Neutrophil (primary cell): ENCODE measurements around the gene TPD52L2.

Source experiments
- H3K27ac ChIP-seq: fragments of 200-600 bp; sonication (generic); 2 replicates; pipeline ENCODE4 v1.5.1; 2016; ENCODE audit warnings: mild to moderate bottlenecking, moderate library complexity
- H3K27me3 ChIP-seq: fragments of 200-600 bp; sonication (generic); 2 replicates; pipeline ENCODE4 v1.6.0; 2016; ENCODE audit warnings: mild to moderate bottlenecking
- H3K36me3 ChIP-seq: fragments of 200-600 bp; sonication (generic); 2 replicates; pipeline ENCODE4 v1.5.1; 2017
- H3K4me1 ChIP-seq, 2 experiments: fragments of 200-600 bp in 1 of 2; sonication (generic) in 1 of 2; 1 replicate in 1 of 2; 2 replicates in 1 of 2; pipeline versions ENCODE4 v1.5.1 to v1.6.1; 2013 to 2016; ENCODE audit warnings: low read depth in 1 of 2, low read length in 1 of 2, mild to moderate bottlenecking in 1 of 2, moderate library complexity in 1 of 2; ENCODE audit not compliant: control insufficient read depth in 1 of 2, insufficient read depth in 1 of 2
- H3K4me3 ChIP-seq, 2 experiments: fragments of 200-600 bp in 1 of 2; sonication (generic) in 1 of 2; 1 replicate in 1 of 2; 2 replicates in 1 of 2; pipeline ENCODE4 v1.5.1; 2013 to 2016; ENCODE audit warnings: low read depth in 1 of 2, low read length in 1 of 2, mild to moderate bottlenecking in 1 of 2, moderate library complexity in 1 of 2
- H3K9me3 ChIP-seq: fragments of 200-600 bp; sonication (generic); 2 replicates; pipeline ENCODE4 v1.5.1; 2016
- CTCF ChIP-seq: fragments of 200-600 bp; sonication (generic); IDR thresholded peaks from 2 replicates; pipeline ENCODE4 v1.5.1; 2016; ENCODE audit warnings: antibody characterized with exemption

TPD52L2 gene

DNA sequence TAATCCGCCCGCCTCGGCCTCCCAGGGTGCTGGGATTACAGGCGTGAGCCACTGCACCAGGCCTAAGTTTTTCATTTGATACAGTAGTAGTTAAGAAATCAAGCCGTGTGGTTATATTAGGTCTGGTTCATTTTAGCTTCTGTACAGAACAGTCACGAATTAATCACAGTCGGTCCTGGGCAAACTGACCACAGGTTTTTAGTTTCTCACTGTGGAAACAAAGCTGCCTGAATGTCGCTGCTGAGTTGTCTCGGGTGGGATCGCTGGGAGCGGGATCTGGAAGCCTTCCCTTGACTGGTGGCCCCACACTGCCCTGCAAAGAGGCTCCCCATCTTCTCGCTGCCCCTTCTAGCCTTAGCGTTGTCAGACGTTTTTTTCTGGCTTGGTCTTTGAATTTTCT is 72.5 kb downstream of the TPD52L2 start:
- H3K4me3 ChIP-seq = no peak overlapping the region
- H3K36me3 ChIP-seq = peaks cover 87% of the 10 kb centered on the region
- peaks cover 27 to 41% of the 10 kb centered on the region in 2 experiments for H3K4me1 ChIP-seq
- no peak for TF ChIP-seq CTCF
- H3K27ac ChIP-seq = peak overlapping the region; percentile 20
- no peaks in the 10 kb centered on the region for H3K9me3 ChIP-seq
- H3K27me3 ChIP-seq = no peaks in the 10 kb centered on the region

- Histone ChIP-seq H3K27ac (peak overlapping the region; percentile 83), H3K36me3 (peaks cover 87% of the 10 kb centered on the region), H3K27me3 (no peaks in the 10 kb centered on the region), H3K4me3 (no peak overlapping the region), H3K9me3 (no peaks in the 10 kb centered on the region), H3K4me1 (peaks cover 40 to 53% of the 10 kb centered on the region in 2 experiments)
- TF ChIP-seq CTCF = no peak
Observed at GRCh38 chr20:63939061-63939935, 74.2 kb downstream of the TPD52L2 start.

- no peaks in the 10 kb centered on the region for H3K27me3 ChIP-seq
- H3K9me3 ChIP-seq = no peaks in the 10 kb centered on the region
- no peak overlapping the region for H3K4me3 ChIP-seq
- H3K27ac ChIP-seq = peak overlapping the region; percentile 83
- no peak for TF ChIP-seq CTCF
- H3K36me3 ChIP-seq = peaks cover 87% of the 10 kb centered on the region
- peaks cover 40 to 53% of the 10 kb centered on the region in 2 experiments for H3K4me1 ChIP-seq
Observed at GRCh38 chr20:63940071-63940471, 75.0 kb downstream of the TPD52L2 start.

DNA sequence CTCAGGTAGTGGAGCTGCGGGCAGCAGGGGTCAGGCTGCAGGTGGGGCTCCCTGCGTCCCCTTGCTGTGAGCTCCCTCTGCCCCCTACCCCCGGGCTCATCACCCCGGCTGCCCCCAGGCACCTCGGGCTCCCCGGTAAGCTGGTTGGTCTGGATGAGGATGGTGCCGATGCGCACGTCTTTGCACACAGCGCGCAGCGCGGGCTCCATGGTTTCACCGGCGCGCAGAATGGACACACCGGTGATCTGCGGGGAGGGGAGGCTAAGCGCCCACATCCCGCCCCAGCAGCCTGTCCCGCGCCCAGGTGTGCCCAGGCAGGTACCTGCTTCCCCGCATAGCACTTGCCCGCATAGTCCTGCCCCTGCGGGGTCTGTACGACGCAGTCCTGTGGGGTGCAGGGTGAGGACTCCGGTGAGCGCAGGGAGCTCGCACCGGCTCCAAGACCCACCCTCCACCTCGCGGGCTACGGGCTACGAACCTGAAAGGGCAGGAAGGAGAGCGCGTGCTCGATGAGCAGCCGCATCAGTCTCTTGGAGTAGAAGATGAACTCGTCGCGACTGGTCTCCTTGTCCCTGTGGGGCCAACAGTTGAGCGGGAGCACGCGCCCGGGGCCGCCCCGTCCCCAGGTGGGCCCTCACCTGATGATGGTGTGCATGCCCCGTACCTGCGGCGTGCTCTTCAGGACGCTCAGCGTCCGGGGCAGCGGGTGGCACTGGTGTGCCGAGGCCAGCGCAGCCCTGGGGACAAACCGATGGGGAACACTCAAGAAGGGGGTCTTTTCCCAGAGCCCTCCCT is 75.6 kb downstream of the TPD52L2 start:
- Histone ChIP-seq H3K4me3 (no peak overlapping the region), H3K27me3 (no peaks in the 10 kb centered on the region), H3K36me3 (peaks cover 87% of the 10 kb centered on the region), H3K4me1 (peaks cover 40 to 53% of the 10 kb centered on the region in 2 experiments), H3K27ac (peak overlapping the region; percentile 83), H3K9me3 (no peaks in the 10 kb centered on the region)
- TF ChIP-seq CTCF = no peak
